ENCODE results near the gene PTPRG.

GRCh38 chr3:61648481-61648880 is 87.1 kb downstream of the PTPRG start:
- TF ChIP-seq CTCF (conservative IDR thresholded peaks at IDR 0.05; ENCODE audit: low read length) (no peak), EZH2phosphoT487 (IDR thresholded peaks at IDR 0.05; ENCODE audit: borderline replicate concordance) (no peak)

Data from Loucy (cell line).